IPS-15b (cell line): ENCODE results near the gene RTL10.
A peak's percentile ranks its signal among the peaks of the same experiment; 100 is the strongest.
"Not testable (repeated sequence)": the region's sequence is repeated elsewhere in the genome, so short reads cannot be mapped to it uniquely, and the experiment has no call there.

Source experiments
- H3K27me3 ChIP-seq: one replicate; pipeline ENCODE4 v1.6.1; 2013; ENCODE audit warnings: low read length; ENCODE audit not compliant: control insufficient read depth, insufficient read depth
- H3K36me3 ChIP-seq: one replicate; pipeline ENCODE4 v1.6.1; 2013; ENCODE audit warnings: low read length; ENCODE audit not compliant: control insufficient read depth, insufficient read depth
- H3K4me1 ChIP-seq: one replicate; pipeline ENCODE4 v1.6.1; 2013; ENCODE audit warnings: mild to moderate bottlenecking, low read length; ENCODE audit not compliant: control insufficient read depth, insufficient read depth
- H3K4me3 ChIP-seq: one replicate; pipeline ENCODE4 v1.5.1; 2013; ENCODE audit warnings: low read depth, low read length
- H3K9ac ChIP-seq: one replicate; pipeline ENCODE4 v1.6.1; 2013; ENCODE audit warnings: low read depth, mild to moderate bottlenecking, low read length
- H3K9me3 ChIP-seq: one replicate; pipeline ENCODE4 v1.6.1; 2013; ENCODE audit warnings: mild to moderate bottlenecking, low read length; ENCODE audit not compliant: control insufficient read depth, insufficient read depth

The RTL10 gene

GRCh38 chr22:19886605-19887255 lies 32.1 kb upstream of the RTL10 start:
- no peaks in the 10 kb centered on the region for H3K9me3 ChIP-seq
- H3K9ac ChIP-seq, result no peak overlapping the region
- no peaks in the 10 kb centered on the region for H3K27me3 ChIP-seq
- peaks cover 1% of the 10 kb centered on the region for H3K4me1 ChIP-seq
- peaks cover under 1% of the 10 kb centered on the region for H3K36me3 ChIP-seq
- H3K4me3 ChIP-seq, result no peak overlapping the region

- Histone ChIP-seq H3K9ac (no peak overlapping the region), H3K27me3 (no peaks in the 10 kb centered on the region), H3K4me1 (peaks cover 5% of the 10 kb centered on the region), H3K36me3 (no peaks in the 10 kb centered on the region), H3K9me3 (no peaks in the 10 kb centered on the region), H3K4me3 (no peak overlapping the region)
These were observed 31.3 kb upstream of the RTL10 start for GRCh38 chr22:19885841-19886592.

- no peak overlapping the region for H3K9ac ChIP-seq
- no peaks in the 10 kb centered on the region for H3K9me3 ChIP-seq
- H3K36me3 ChIP-seq, result peaks cover 2% of the 10 kb centered on the region
- H3K27me3 ChIP-seq, result no peaks in the 10 kb centered on the region
- no peak overlapping the region for H3K4me3 ChIP-seq
- H3K4me1 ChIP-seq, result peaks cover 8% of the 10 kb centered on the region
These were observed 30.5 kb upstream of the RTL10 start for GRCh38 chr22:19884954-19885751.

- Histone ChIP-seq H3K9ac (no peak overlapping the region), H3K36me3 (peaks cover 5% of the 10 kb centered on the region), H3K9me3 (no peaks in the 10 kb centered on the region), H3K4me3 (no peak overlapping the region), H3K27me3 (no peaks in the 10 kb centered on the region), H3K4me1 (peaks cover 10% of the 10 kb centered on the region)
These were observed 29.7 kb upstream of the RTL10 start for GRCh38 chr22:19884161-19884953.

- H3K36me3 ChIP-seq, H3K9ac ChIP-seq, H3K9me3 ChIP-seq, H3K4me3 ChIP-seq, H3K4me1 ChIP-seq, H3K27me3 ChIP-seq: not testable (repeated sequence)
These were observed 28.8 kb upstream of the RTL10 start for GRCh38 chr22:19883446-19883845.

- H3K4me3 ChIP-seq, result no peak overlapping the region
- no peaks in the 10 kb centered on the region for H3K27me3 ChIP-seq
- no peak overlapping the region for H3K9ac ChIP-seq
- H3K36me3 ChIP-seq, result peaks cover 11% of the 10 kb centered on the region
- peaks cover 10% of the 10 kb centered on the region for H3K4me1 ChIP-seq
- no peaks in the 10 kb centered on the region for H3K9me3 ChIP-seq
These were observed 28.0 kb upstream of the RTL10 start for GRCh38 chr22:19882446-19883381.

GRCh38 chr22:19880786-19881569 lies 26.3 kb upstream of the RTL10 start:
- Histone ChIP-seq H3K36me3 (peaks cover 16% of the 10 kb centered on the region), H3K9me3 (no peaks in the 10 kb centered on the region), H3K4me1 (peaks cover 10% of the 10 kb centered on the region), H3K9ac (peak overlapping the region; percentile 49), H3K27me3 (no peaks in the 10 kb centered on the region), H3K4me3 (no peak overlapping the region)

- no peak overlapping the region for H3K4me3 ChIP-seq
- H3K27me3 ChIP-seq, result no peaks in the 10 kb centered on the region
- no peak overlapping the region for H3K9ac ChIP-seq
- H3K9me3 ChIP-seq, result no peaks in the 10 kb centered on the region
- peaks cover 16% of the 10 kb centered on the region for H3K36me3 ChIP-seq
- peaks cover 10% of the 10 kb centered on the region for H3K4me1 ChIP-seq
These were observed 25.5 kb upstream of the RTL10 start for GRCh38 chr22:19879992-19880785.

GRCh38 chr22:19879643-19879991 lies 24.9 kb upstream of the RTL10 start:
- H3K9ac ChIP-seq, result no peak overlapping the region
- H3K4me1 ChIP-seq, result peaks cover 10% of the 10 kb centered on the region
- H3K36me3 ChIP-seq, result peaks cover 16% of the 10 kb centered on the region

GRCh38 chr22:19879246-19879570 lies 24.5 kb upstream of the RTL10 start:
- H3K4me1 ChIP-seq, result peaks cover 10% of the 10 kb centered on the region
- no peaks in the 10 kb centered on the region for H3K9me3 ChIP-seq
- no peak overlapping the region for H3K4me3 ChIP-seq
- no peaks in the 10 kb centered on the region for H3K27me3 ChIP-seq
- peak overlapping the region; percentile 47 for H3K9ac ChIP-seq
- H3K36me3 ChIP-seq, result peaks cover 16% of the 10 kb centered on the region

More at GRCh38 chr22:19879643-19879991, 24.9 kb upstream of the RTL10 start:
- H3K27me3 ChIP-seq, result no peaks in the 10 kb centered on the region
- H3K4me3 ChIP-seq, result no peak overlapping the region
- no peaks in the 10 kb centered on the region for H3K9me3 ChIP-seq
